Activated CD4-positive, alpha-beta memory T cell treated with anti-CD3 and anti-CD28 coated beads for 36 hours (primary cell): ENCODE results near the gene SNRPA. TPM values are rescaled to one million over a fixed set of nuclear protein-coding genes. Genes with fewer than 3 reads are reported as not detected.
"Not testable (repeated sequence)": the region's sequence is repeated elsewhere in the genome, so short reads cannot be mapped to it uniquely, and the experiment has no call there.

Source experiments
- CTCF ChIA-PET: fragments of 350-600 bp; sonication (Branson Sonifier 250); formaldehyde crosslinking; loops from one replicate; lab custom pipeline; 2021; ENCODE audit warnings: antibody characterized with exemption, inconsistent platforms; lab: Charles Lee
- POLR2A ChIA-PET: fragments of 350-600 bp; sonication (Branson Sonifier 250); formaldehyde crosslinking; loops from one replicate; lab custom pipeline; 2021; ENCODE audit warnings: antibody characterized with exemption; lab: Charles Lee
- DNase-seq: peaks from one replicate; pipeline ENCODE4 v3.0.0-alpha.2; 2020
- H3K27ac Mint-ChIP-seq: one replicate; pipeline ENCODE4 v1.8.0; 2021; ENCODE audit warnings: mixed read lengths
- H3K27me3 Mint-ChIP-seq: one replicate; pipeline ENCODE4 v1.8.0; 2021; ENCODE audit warnings: mixed read lengths
- H3K36me3 Mint-ChIP-seq: one replicate; pipeline ENCODE4 v1.8.0; 2021; ENCODE audit warnings: mixed read lengths
- H3K4me1 Mint-ChIP-seq: one replicate; pipeline ENCODE4 v1.8.0; 2021; ENCODE audit warnings: low read depth, mixed read lengths
- H3K4me3 Mint-ChIP-seq: one replicate; pipeline ENCODE4 v1.8.0; 2021; ENCODE audit warnings: mild to moderate bottlenecking, mixed read lengths
- H3K9me3 Mint-ChIP-seq: one replicate; pipeline ENCODE4 v1.8.0; 2021; ENCODE audit warnings: mixed read lengths
- intact Hi-C: fragments of 100-400 bp; cut with micrococcal nuclease; formaldehyde crosslinking; loops from one replicate; pipeline ENCODE4 v1.15.1; 2023
- total RNA-seq, 2 experiments: library from RNA; stranded (reverse); gene quantifications; one replicate each; pipeline ENCODE4 v1.2.3, GENCODE V29; 2021

SNRPA gene
- total RNA-seq, 2 experiments from 2014 or later, result 241 to 253 TPM

DNA sequence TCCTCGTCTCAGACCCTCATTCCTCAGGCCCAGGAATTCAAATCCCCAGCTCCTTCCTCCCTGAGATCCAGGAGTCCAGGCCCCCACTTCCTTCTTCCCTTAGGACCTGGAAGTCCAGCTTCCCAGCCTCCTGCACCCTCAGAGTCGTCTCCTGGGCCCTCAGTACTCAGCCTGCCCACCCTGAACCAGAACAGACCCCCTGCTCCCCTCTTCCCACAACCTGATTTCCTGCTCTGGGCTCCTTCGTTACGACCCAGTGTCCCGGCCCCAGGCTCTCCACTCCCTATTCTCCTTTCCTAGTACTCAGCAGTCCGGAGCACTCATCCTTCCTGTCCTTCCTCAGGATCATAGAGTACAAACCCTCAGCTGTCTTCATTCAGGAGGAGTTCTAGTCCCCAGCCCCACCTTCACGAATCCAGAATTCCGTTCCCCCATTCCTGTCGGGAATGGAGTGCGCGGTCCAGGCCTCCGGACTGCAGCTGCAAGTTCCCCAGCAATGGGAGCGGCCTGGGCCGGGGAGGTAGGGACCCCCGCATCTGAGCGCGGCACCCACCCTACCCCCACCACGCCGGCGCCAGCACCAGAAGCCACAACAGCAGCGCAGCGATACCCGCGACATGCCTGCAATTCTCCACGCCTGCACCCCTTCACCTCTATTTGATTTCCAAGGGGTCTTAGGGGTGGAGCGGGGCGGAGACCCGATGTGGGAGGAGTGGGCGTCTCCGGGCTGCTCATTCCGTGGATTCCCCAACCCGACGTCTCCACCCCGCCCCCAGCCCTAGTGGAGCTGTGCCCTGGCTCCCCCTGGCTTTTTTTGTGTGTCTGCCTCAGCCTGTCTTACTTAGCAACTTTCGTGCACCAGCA is 60.7 kb downstream of the SNRPA start:
- intact Hi-C loops, result loop anchor here (5.0 kb wide), 1 partner anchor 321 kb away; no protein-coding TSS in a partner anchor
- H3K36me3 Mint-ChIP-seq, result peaks cover 19% of the 10 kb centered on the region
- DNase-seq, result peak; percentile 54
- peak overlapping the region; percentile 83 for H3K4me3 Mint-ChIP-seq
- H3K4me1 Mint-ChIP-seq, result peaks cover 32% of the 10 kb centered on the region
- H3K27me3 Mint-ChIP-seq, result no peaks in the 10 kb centered on the region
- H3K9me3 Mint-ChIP-seq, result no peaks in the 10 kb centered on the region
- ChIA-PET CTCF (interaction anchor here (1.0 kb wide), 2 partner anchors 13 to 149 kb away, joined by 3 to 6 read pairs; partner anchors contain the start of gene EGLN2), POLR2A (interaction anchor here (0.6 to 1.4 kb wide), 3 partner anchors 33 to 324 kb away, joined by 3 to 5 read pairs (median 3); partner anchors contain the start of gene RAB4B)
- no peak overlapping the region for H3K27ac Mint-ChIP-seq

DNA sequence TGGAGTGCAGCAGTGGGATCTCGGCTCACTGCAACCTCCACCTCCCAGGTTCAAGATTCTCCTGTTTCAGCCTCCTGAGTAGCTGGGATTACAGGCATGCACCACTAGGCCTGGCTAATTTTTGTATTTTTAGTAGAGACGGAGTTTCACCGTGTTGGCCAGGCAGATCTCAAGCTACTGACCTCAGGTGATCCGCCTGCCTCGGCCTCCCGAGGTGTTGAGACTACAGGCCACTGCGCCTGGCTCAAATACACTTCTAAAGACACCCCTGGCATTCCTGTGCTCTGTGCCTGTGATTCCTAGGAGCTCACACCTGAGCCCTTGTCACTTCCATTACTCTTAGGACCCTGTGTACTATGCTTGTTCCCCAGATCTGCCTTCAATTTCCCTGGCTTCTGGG is 61.6 kb downstream of the SNRPA start:
- CTCF ChIA-PET, H3K27ac Mint-ChIP-seq, H3K27me3 Mint-ChIP-seq, H3K9me3 Mint-ChIP-seq, H3K4me3 Mint-ChIP-seq, DNase-seq: not testable (repeated sequence)
- intact Hi-C loops, result loop anchor here (5.0 kb wide), 1 partner anchor 320 kb away; no protein-coding TSS in a partner anchor
- peaks cover 12% of the 10 kb centered on the region for H3K36me3 Mint-ChIP-seq
- H3K4me1 Mint-ChIP-seq, result peaks cover 24% of the 10 kb centered on the region
- POLR2A ChIA-PET, result interaction anchor here (1.4 kb wide), 1 partner anchor 34 kb away, joined by 5 read pairs; the partner anchor contains the start of gene RAB4B

DNA sequence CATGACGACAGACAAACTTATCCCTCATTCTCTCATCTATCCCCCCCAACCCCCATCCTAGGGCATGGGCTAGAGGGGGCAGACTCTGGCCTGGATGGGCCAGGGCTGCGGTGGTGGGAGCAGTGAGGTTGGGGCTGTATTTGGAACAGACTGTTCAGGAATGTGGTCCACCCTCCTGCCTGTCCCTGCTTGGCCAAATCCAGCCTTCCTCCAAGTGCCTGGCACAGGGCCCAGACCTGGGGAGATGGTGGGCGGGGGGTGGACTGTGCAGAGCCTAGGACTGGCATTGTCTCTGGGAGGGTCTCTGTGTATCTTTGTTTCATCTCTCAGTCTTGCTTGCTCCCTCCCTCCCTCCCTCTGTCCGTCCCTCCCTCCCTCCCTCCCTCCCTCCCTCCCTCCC is 62.2 kb downstream of the SNRPA start:
- CTCF ChIA-PET, result no interaction called here
- no peaks in the 10 kb centered on the region for H3K9me3 Mint-ChIP-seq
- H3K27me3 Mint-ChIP-seq, result no peaks in the 10 kb centered on the region
- DNase-seq, result no peak
- peaks cover 8% of the 10 kb centered on the region for H3K36me3 Mint-ChIP-seq
- H3K4me3 Mint-ChIP-seq, result no peak overlapping the region
- POLR2A ChIA-PET, result no interaction called here
- intact Hi-C loops, result loop anchor here (5.0 kb wide), 1 partner anchor 319 kb away; no protein-coding TSS in a partner anchor
- no peak overlapping the region for H3K27ac Mint-ChIP-seq
- H3K4me1 Mint-ChIP-seq, result peaks cover 26% of the 10 kb centered on the region

Other genes starting within 250 kb of the SNRPA start
- 100 to 1,000 TPM; 112 to 126 TPM for gene SHKBP1, start 174.3 kb upstream of the SNRPA start, total RNA-seq
- gene LTBP4, start 149.8 kb upstream of the SNRPA start, total RNA-seq, result 100 to 1,000 TPM; 178 to 182 TPM
- gene NUMBL, start 60.6 kb upstream of the SNRPA start, total RNA-seq, result 10 to 100 TPM; 14.0 to 14.8 TPM
- 10 to 100 TPM; 31.7 to 36.3 TPM for gene COQ8B, start 34.3 kb upstream of the SNRPA start, total RNA-seq
- gene ITPKC, start 34.1 kb upstream of the SNRPA start, total RNA-seq, result 1 to 10 TPM; 6.4 TPM
- gene ACTMAP, start 726 bp upstream of the SNRPA start, total RNA-seq, result 10 to 100 TPM; 14.1 to 15.8 TPM
- gene MIA, start 24.3 kb downstream of the SNRPA start, total RNA-seq, result under 1 TPM in 1 of 2 experiments, not detected in 1; 1.00 TPM
- gene RAB4B, start 27.0 kb downstream of the SNRPA start, total RNA-seq, result 10 to 100 TPM; 38.0 to 41.7 TPM
- gene EGLN2, start 48.0 kb downstream of the SNRPA start, total RNA-seq, result 10 to 100 TPM; 89.1 to 90.3 TPM
- not detected for gene CYP2A6, start 99.2 kb downstream of the SNRPA start, total RNA-seq
- not detected for gene CYP2A7, start 131.0 kb downstream of the SNRPA start, total RNA-seq
- not detected for gene CYP2B6, start 240.1 kb downstream of the SNRPA start, total RNA-seq